ENCODE results near the gene RRAS.

- TF ChIP-seq CTCF (conservative IDR thresholded peaks at IDR 0.05; ENCODE audit: low read depth, low read length), result peak; percentile 10; the same call in 1 of the 2 replicates
- TF ChIP-seq POLR2A (IDR thresholded peaks at IDR 0.05; ENCODE audit: low read depth, low read length), result peak; percentile 72
- no peak; the same call in 1 of the 2 replicates for TF ChIP-seq USF2 (IDR thresholded peaks at IDR 0.05; ENCODE audit: low read depth, low read length)
- TF ChIP-seq CEBPB (IDR thresholded peaks at IDR 0.05; ENCODE audit: low read depth, low read length), result no peak
- no peak; the same call in 1 of the 2 replicates for TF ChIP-seq RAD21 (IDR thresholded peaks at IDR 0.05; ENCODE audit: low read length)
- no peak for TF ChIP-seq MAFK (IDR thresholded peaks at IDR 0.05; ENCODE audit: low read depth, low read length)
- no peak for TF ChIP-seq SMC3 (IDR thresholded peaks at IDR 0.05; ENCODE audit: low read depth, low read length)
Measured at GRCh38 chr19:49590071-49590970, 49.6 kb downstream of the RRAS start.

Measured in IMR-90 (cell line).